SU-DHL-6 (cell line): Measurements from ENCODE around the gene ITFG2.
"Not testable (repeated sequence)": the region's sequence is repeated elsewhere in the genome, so short reads cannot be mapped to it uniquely, and the experiment has no call there.

Source experiments
- H2AFZ ChIP-seq: fragments of 200-600 bp; sonication (generic); 2 replicates; pipeline ENCODE4 v1.6.1; 2014; ENCODE audit warnings: low read depth, mild to moderate bottlenecking, moderate library complexity, mixed read lengths, antibody characterized with exemption, low read length; ENCODE audit not compliant: severe bottlenecking
- H3F3A ChIP-seq: fragments of 200-600 bp; shearing (Covaris generic); 2 replicates; pipeline ENCODE4 v1.6.0; 2016; ENCODE audit warnings: antibody characterized with exemption, mild to moderate bottlenecking; ENCODE audit not compliant: insufficient read depth
- H3K27ac ChIP-seq: fragments of 200-600 bp; sonication (generic); 2 replicates; pipeline ENCODE4 v1.5.1; 2016; ENCODE audit warnings: low read depth, mild to moderate bottlenecking, low read length, moderate library complexity, mixed read lengths
- H3K27me3 ChIP-seq: fragments of 200-600 bp; sonication (generic), shearing (Covaris generic); 2 replicates; pipeline ENCODE4 v1.6.0; 2014; ENCODE audit warnings: mild to moderate bottlenecking, low read length
- H3K36me3 ChIP-seq: fragments of 200-600 bp; sonication (generic); 2 replicates; pipeline ENCODE4 v1.6.1; 2014; ENCODE audit warnings: mild to moderate bottlenecking, low read length, mixed read lengths
- H3K4me2 ChIP-seq: fragments of 300-600, 200-600 bp; shearing (Covaris generic), sonication (generic); 2 replicates; pipeline ENCODE4 v1.6.0; 2014; ENCODE audit warnings: low read length, low read depth, mild to moderate bottlenecking; ENCODE audit not compliant: poor library complexity, severe bottlenecking
- H3K4me3 ChIP-seq: fragments of 200-600 bp; sonication (generic); 2 replicates; pipeline ENCODE4 v1.5.1; 2014; ENCODE audit warnings: antibody characterized with exemption, low read length, mild to moderate bottlenecking, mixed read lengths; ENCODE audit not compliant: insufficient read depth, poor library complexity, severe bottlenecking
- H3K79me2 ChIP-seq: fragments of 200-600 bp; sonication (generic); 2 replicates; pipeline ENCODE4 v1.6.1; 2014; ENCODE audit warnings: mild to moderate bottlenecking, low read length, moderate library complexity; ENCODE audit not compliant: insufficient read depth
- H3K9ac ChIP-seq: fragments of 200-600 bp; sonication (generic); 2 replicates; pipeline ENCODE4 v1.7.0; 2014; ENCODE audit warnings: mild to moderate bottlenecking, low read length
- H3K9me2 ChIP-seq: fragments of 200-600 bp; sonication (generic); replicated peaks from 2 replicates; pipeline ENCODE4 v1.6.1; 2014; ENCODE audit warnings: low read length; ENCODE audit not compliant: insufficient read depth
- H3K9me3 ChIP-seq: fragments of 200-600 bp; sonication (generic); 2 replicates; pipeline ENCODE4 v1.6.1; 2014; ENCODE audit warnings: low read length, mixed read lengths; ENCODE audit not compliant: insufficient read depth
- H4K20me1 ChIP-seq: fragments of 200-600 bp; sonication (generic); 2 replicates; pipeline ENCODE4 v1.6.1; 2014; ENCODE audit warnings: low read depth, mild to moderate bottlenecking, antibody characterized with exemption, low read length, moderate library complexity, mixed read lengths
- CTCF ChIP-seq: fragments of 200-600 bp; sonication (generic); IDR thresholded peaks from one replicate; pipeline ENCODE4 v1.5.1; 2017; ENCODE audit warnings: antibody characterized with exemption, mild to moderate bottlenecking, low read length, moderate library complexity; ENCODE audit not compliant: insufficient read depth, poor library complexity, severe bottlenecking
- EZH2phosphoT487 ChIP-seq: fragments of 200-600 bp; sonication (generic), shearing (Covaris generic); conservative IDR thresholded peaks from 2 replicates; pipeline ENCODE4 v1.6.1; 2018; ENCODE audit warnings: mild to moderate bottlenecking, antibody characterized with exemption, low read length, moderate library complexity, mixed read lengths

ITFG2 gene

GRCh38 chr12:2765608-2766007 lies 46.9 kb upstream of the ITFG2 start:
- Histone ChIP-seq H4K20me1 (no peaks in the 10 kb centered on the region), H3K4me3 (no peak overlapping the region), H3K4me2 (no peak overlapping the region), H3K27me3 (no peaks in the 10 kb centered on the region), H3K27ac (no peak overlapping the region), H3K9me2 (no peaks in the 10 kb centered on the region), H3K9ac (no peak overlapping the region), H2AFZ (no peak overlapping the region), H3K9me3 (no peaks in the 10 kb centered on the region), H3K79me2 (no peaks in the 10 kb centered on the region), H3F3A (no peaks in the 10 kb centered on the region), H3K36me3 (no peaks in the 10 kb centered on the region)
- no peak for TF ChIP-seq EZH2phosphoT487
- TF ChIP-seq CTCF = no peak

GRCh38 chr12:2768224-2768961 lies 44.1 kb upstream of the ITFG2 start:
- Histone ChIP-seq H3K36me3 (no peaks in the 10 kb centered on the region), H3K27me3 (no peaks in the 10 kb centered on the region), H3K4me2 (no peak overlapping the region), H3K27ac (no peak overlapping the region), H3K9me2 (no peaks in the 10 kb centered on the region), H3K4me3 (no peak overlapping the region), H3K9me3 (no peaks in the 10 kb centered on the region), H4K20me1 (no peaks in the 10 kb centered on the region), H3F3A (no peaks in the 10 kb centered on the region), H3K9ac (no peak overlapping the region), H2AFZ (no peak overlapping the region), H3K79me2 (no peaks in the 10 kb centered on the region)
- TF ChIP-seq CTCF (no peak), EZH2phosphoT487 (no peak)

- H3K9me2 ChIP-seq = no peaks in the 10 kb centered on the region
These were observed 42.5 kb upstream of the ITFG2 start for GRCh38 chr12:2769866-2770533.

GRCh38 chr12:2770544-2770943 lies 41.9 kb upstream of the ITFG2 start:
- H3K4me2 ChIP-seq, H3K27ac ChIP-seq, H3K36me3 ChIP-seq, H4K20me1 ChIP-seq, H3K27me3 ChIP-seq, H2AFZ ChIP-seq, H3K9ac ChIP-seq, H3K79me2 ChIP-seq, H3K9me3 ChIP-seq, H3F3A ChIP-seq, H3K9me2 ChIP-seq, H3K4me3 ChIP-seq: not testable (repeated sequence)

More at GRCh38 chr12:2769866-2770533, 42.5 kb upstream of the ITFG2 start:
- no peak overlapping the region for H3K27ac ChIP-seq
- TF ChIP-seq EZH2phosphoT487 (no peak), CTCF (no peak)
- H3K4me3 ChIP-seq = no peak overlapping the region
- no peak overlapping the region for H2AFZ ChIP-seq
- no peaks in the 10 kb centered on the region for H3K9me3 ChIP-seq
- H3K4me2 ChIP-seq = no peak overlapping the region
- H3K27me3 ChIP-seq = no peaks in the 10 kb centered on the region
- H3K36me3 ChIP-seq = no peaks in the 10 kb centered on the region
- H4K20me1 ChIP-seq = no peaks in the 10 kb centered on the region
- no peak overlapping the region for H3K9ac ChIP-seq
- H3F3A ChIP-seq = no peaks in the 10 kb centered on the region
- H3K79me2 ChIP-seq = no peaks in the 10 kb centered on the region
